Glomerular visceral epithelial cell (primary cell): Measurements from ENCODE around the gene TMEM41B.
"Not testable (repeated sequence)": the region's sequence is repeated elsewhere in the genome, so short reads cannot be mapped to it uniquely, and the experiment has no call there.

ENCODE experiments used
- DNase-seq: peaks from one replicate; pipeline ENCODE4 v3.0.0-alpha.2; 2016; ENCODE audit errors: extremely low spot score

Gene TMEM41B

GRCh38 chr11:9260838-9261146, 53.6 kb downstream of the TMEM41B start:
- not testable (repeated sequence) for DNase-seq

- DNase-seq: no peak
Observed at GRCh38 chr11:9259981-9260837, 54.2 kb downstream of the TMEM41B start.

- not testable (repeated sequence) for DNase-seq
Observed at GRCh38 chr11:9258279-9258678, 56.1 kb downstream of the TMEM41B start.

- DNase-seq: no peak
Observed at GRCh38 chr11:9254416-9254815, 60.0 kb downstream of the TMEM41B start.

GRCh38 chr11:9253086-9253485, 61.3 kb downstream of the TMEM41B start:
- DNase-seq: no peak

GRCh38 chr11:9251311-9251710, 63.1 kb downstream of the TMEM41B start:
- no peak for DNase-seq

- no peak for DNase-seq
Observed at GRCh38 chr11:9250139-9250582, 64.2 kb downstream of the TMEM41B start.

GRCh38 chr11:9249252-9249651, 65.1 kb downstream of the TMEM41B start:
- DNase-seq: no peak

GRCh38 chr11:9247863-9248262, 66.5 kb downstream of the TMEM41B start:
- DNase-seq: no peak

- DNase-seq: not testable (repeated sequence)
Observed at GRCh38 chr11:9236242-9236641, 78.2 kb downstream of the TMEM41B start.

- DNase-seq: no peak
Observed at GRCh38 chr11:9232482-9232881, 81.9 kb downstream of the TMEM41B start.

- no peak for DNase-seq
Observed at GRCh38 chr11:9231848-9232177, 82.6 kb downstream of the TMEM41B start.
